HK-2 (cell line): Measurements from ENCODE around the gene TRIM8.
"Not testable (repeated sequence)": the region's sequence is repeated elsewhere in the genome, so short reads cannot be mapped to it uniquely, and the experiment has no call there.

Experiments
- DNase-seq: peaks from one replicate; pipeline ENCODE4 v3.0.0-alpha.2; 2018; ENCODE audit not compliant: unreplicated experiment

The TRIM8 gene

DNA sequence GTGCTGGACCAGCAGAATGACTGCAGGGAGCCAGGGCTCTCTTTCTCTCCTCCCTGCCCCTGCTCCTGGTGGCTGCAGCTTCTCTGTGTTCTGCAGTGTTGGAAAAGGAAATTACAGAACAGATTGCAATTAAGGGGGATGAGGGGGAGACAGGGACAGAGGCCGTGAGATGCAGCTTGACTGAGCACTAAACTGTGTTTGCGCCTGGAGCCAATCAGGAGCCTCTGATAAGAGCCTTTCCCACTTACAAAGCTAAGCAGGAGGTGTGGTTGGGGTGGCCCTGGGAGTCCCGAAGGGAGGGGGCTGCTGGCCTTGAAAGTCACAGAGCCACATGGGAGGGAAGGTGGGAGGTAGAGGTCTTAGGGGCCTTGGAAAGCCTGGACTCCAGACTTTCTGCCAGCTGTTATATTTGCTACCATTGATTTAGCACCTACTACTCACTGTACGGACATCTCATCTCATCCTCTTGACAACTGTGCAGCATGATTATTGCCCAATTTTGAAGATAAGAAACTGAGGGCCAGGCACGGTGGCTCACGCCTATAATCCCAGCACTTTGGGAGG is 26.7 kb downstream of the TRIM8 start:
- DNase-seq = no peak

DNA sequence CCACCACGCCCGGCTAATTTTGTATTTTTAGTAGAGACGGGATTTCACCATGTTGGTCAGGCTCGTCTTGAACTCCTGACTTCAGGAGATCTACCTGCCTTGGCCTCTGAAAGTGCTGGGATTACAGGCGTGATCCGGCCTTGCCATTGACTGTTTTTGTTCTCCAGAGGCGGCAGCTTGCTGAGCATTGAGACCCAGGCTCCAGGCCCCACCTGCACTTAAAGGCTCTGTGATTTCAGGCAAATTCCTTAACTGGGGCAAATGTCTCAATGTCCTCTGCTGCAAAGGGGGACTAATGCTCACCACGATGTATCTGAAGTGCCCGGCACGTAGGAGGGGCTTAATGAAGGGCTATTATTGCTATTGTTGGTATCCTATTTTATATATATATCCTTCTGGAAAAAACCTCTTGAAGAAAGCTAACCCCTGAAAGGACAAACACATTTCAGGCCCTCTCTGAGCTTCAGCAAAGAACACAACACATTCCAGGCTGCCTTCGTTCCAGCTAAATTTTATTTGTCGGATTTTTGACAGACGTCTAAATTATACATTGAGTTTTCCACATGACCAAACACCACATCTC is 29.0 kb downstream of the TRIM8 start:
- no peak for DNase-seq

DNA sequence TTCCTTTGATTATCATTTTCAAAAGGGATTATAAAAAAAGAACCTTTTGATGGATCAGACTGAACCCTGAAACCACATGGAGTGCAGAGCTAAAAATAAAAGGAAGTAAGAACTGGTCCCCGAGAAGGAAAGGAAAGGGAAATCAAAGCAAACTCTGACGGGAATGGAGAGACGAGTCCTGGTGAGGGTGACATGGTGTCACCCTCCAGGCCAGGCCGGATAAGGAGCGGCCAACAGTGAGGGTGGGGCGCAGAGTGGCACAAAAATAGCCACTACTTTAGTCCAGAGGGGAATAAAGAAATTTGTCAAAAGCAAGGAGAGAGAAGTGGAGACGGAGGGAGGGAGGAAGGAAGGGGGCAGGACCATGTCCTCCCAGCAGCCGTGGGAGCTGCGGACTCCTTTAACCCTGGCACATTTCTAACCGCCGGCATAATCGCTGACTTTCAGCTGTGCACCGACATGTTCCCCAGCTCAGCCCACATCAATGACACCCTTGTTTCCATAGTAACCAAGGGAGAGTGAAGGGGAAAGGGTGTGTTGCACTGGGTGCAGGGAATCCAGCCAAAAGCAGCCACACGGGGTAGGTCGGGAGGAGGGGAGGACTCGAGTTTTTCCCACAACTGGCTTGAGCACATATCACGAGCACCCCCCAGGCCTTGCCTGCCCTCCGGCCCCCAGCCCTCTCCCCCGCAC is 29.7 kb downstream of the TRIM8 start:
- DNase-seq = no peak

DNA sequence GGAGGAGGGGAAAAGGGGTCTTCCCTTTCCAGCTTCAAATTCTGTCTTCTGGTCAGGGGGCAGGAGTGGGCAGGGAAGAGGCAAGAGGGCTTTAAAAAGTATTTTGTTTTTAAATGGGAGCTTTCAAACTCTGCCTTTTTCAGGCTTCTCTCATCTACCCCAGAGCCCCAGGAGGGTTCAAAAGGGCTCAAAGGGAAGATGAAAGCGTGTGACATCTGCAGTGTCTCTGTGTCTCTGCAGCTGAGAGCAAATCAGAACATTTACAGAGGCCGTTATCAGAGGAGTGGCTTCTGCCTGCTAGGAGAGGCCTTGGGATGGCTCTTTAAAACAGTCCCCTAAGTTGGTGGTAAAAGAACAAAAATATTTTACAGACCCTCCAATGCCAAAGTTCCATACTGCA is 30.3 kb downstream of the TRIM8 start:
- no peak for DNase-seq

DNA sequence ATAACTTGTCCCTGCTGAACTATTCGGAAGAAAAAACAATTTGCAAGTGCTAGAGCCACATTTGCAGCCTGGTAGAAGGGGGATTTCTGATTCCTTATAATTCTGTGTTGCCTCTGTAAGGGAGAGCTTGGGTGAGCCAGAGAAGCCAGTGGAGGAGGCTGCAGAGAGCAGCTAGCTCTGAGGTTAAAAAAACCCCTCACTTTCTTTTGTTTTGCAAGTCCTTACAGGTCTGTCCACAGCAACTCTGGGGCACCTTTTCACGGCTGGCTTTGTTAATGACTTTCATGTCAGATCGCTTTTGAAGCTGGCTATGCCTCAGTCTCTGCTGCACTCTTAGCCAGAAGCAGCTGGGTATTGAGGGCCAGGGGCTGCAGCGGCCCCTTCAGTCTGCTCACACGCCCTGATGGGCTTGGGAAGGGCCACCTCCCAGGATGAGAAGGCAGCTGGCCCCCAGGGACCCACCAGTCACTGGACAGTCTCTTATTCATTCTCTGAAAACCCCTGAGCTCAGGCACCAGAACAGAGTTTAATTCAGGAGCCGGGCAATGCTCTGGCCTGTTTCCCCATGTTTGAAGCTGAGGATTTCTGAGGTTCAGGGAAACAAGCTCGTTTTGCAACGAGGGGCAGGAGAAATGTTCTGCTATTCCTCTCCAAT is 30.9 kb downstream of the TRIM8 start:
- no peak for DNase-seq

DNA sequence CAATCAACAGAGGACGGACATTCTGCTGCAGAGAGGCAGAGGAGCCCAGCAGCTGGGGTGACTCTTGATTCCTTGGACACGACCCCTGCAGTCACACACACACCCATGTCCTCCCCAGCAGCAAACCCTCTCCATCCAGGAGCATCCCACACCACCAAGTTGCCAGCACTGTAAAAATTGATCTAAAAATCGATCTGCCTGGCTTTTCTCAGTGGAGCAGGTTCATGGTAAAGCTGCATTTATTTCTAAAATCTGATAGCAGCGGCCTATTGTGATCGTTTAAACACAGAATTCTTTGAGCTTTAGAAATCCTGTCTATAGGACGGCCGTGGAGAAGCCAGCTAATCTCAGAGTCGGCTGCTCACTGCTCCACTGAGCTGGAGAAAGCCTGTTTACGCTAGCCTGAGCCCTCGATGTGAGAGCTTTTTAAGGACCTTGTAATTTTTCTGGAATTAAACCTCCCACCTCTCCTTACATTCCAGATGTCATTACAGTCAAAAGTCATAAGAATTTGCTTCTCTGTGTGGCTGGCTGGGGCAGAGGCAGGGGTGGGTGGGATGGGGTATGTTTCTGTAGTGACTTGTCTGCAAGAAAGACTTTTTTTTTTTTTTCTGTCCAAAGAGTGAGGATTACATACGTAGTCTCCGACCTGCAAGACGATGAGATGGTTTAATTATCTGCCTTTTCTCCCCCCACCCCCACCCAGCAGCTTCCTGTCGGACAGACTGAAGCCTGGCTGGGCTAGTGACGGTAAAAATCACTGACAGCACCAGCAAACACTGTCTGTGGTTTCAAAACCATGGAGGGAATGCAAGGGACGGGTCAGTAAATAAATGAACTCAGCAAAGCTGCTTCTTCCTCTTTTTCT is 31.6 kb downstream of the TRIM8 start:
- peak; percentile 91 for DNase-seq

DNA sequence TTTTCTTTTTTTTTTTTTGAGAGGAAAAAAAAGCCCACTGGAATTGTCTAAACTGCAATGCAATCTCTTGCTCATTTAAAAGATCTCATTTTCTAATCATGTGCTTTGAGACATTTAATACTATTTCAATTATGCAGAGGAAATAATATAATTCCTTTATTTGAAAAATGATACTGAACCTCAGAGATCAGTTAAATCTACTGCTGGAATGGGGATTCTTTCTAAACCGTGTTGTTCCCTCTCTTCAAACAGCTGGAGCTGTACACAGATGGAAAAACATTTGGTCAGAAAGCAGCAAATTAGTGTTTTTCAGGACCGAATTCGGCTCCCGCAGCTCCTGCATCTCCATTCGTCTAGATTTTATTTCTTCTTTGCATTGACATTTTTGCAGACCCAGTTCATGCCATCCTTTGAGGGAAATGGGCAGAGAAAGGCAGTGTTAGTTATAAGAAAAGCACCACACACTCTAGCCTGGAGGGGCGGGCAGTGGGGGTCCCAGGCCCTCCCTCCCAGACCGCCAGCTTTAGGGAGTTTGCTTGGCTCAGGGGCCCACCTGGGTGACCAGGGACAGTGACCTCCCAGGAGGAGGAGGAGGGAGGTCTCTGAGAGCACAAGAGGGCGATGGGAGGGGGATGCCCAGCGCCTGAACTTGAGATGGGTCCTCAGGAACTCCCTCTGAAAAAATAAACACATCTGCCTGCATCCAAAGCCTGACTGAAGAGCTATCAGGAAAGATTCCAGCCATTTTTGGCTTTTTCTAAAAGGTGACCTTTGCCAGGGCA is 32.4 kb downstream of the TRIM8 start:
- no peak for DNase-seq

DNA sequence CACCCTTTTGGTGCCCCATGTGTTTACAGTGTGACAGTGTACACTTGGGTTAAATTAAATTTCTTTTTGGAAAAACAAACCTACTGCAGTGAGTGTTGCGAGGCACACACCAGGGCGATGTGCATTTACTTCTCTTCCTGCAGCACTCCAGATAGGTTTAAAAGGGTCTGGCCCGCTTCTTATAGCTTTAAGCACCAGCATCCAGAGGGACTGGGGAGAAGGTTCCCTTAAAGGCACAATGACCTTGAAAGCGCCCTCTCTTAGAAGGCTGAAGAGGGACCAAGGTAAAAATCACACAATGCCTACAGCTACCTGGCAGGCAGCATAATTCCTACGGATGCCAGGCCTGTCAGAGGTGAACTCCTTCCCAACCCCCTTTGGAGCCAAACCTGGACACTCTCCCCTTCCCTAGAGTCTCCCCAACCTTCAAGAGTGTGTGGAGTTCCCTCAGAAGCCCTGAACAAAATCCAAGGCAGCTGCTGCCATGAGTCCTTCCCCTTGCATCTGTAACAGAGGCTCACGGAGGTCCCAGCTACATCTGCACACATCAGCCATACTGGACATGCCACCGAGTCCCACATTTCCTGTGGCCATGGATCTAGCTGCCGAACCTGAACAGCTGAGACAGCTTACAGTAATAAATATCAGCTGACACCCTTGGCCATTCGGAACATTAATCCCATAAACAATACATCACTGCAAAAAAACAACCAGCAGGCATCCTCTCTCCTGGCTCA is 33.2 kb downstream of the TRIM8 start:
- DNase-seq = no peak

DNA sequence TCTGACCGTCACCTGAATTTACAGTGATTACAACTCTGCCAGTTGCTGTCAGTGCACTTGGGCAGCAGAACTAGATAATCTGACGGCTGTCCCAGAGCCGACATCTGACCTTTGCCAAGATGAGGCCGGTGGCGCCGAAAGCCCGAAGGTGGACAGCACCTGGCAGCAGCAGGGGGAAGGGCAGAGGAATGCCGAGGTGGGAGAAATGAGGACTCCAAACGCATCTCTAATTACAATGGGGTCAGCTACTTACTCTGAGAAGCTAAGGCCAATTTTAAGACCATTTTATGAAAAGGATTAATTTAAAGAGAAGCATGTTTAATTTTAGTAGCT is 33.8 kb downstream of the TRIM8 start:
- DNase-seq = no peak

DNA sequence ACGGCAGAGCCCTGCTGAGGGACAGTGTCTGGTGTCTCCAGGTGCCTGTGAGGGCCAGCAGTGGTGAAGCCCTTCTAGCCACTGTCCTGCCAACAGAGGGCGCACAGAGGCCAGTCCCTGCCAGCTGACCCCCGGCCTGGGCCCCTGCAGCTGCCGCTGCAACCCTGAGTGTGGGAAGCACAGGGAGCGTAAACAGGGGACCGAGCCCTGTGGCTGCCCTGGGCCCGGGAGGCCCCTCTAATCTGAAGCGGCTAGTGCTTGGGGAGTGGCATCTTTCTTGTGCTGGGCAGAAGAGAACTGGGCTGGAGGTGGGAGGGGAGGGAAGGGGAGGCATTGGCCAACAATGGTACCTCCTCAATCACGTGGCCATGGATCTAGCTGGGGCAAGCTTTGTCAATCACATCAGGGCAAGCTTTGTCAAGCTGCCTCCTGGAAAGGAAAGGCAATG is 34.6 kb downstream of the TRIM8 start:
- peak; percentile 84 for DNase-seq

DNA sequence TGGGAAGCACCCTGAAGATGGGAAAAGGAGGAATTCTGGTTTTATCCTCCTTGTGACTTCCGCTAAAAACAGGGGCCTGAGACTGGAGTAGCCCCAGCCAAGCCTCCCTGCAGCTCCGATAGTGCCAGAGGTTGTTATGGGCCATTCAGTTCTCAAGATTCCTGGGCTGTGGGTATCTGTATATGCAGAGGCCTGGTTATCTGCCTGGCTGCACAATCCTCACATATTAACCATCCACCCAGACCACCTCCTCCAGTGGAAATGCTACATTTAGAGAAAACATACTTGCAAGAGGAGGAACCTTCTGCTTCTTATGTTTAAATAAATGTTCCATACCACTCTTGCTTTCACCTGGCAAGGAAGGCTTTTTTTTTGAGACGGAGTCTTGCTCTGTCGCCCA is 35.3 kb downstream of the TRIM8 start:
- DNase-seq = no peak

DNA sequence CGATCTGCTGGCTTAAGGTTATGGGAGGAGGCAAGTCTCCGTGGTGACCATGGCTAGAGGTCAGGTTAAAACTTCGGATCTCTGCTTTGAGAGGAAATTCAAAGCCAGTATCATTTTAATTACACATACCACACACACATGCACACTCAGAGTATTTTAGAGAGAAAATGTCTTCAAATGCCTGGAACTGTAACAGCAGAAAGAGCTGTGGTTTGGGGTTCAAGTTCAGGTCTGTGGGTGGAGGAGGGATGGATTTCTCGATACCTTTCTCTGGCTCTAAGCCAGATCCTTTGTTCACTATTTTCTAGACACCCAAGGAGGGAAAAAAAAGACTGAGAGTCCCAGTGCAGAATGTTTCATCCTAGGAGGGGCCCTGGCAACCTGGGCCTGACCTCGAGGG is 37.4 kb downstream of the TRIM8 start:
- no peak for DNase-seq

DNA sequence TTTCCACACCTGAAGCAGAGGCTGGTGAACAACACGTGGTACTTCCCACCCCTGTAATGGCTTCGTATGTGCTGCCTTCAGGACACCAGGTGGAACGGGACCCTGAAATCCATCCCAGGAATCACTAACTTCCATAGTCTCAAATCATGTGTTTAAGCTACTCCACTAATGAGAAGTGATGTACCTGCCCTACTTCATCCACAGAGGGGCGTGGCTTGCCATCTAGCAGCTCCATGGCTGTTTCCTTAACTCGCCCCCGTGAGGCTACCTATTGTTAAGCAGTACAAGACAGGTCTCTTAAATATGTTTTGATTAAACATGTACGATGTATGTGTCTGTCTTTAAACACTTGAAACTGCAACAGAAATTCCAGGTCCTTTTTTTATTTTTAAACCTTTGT is 38.1 kb downstream of the TRIM8 start:
- no peak for DNase-seq

DNA sequence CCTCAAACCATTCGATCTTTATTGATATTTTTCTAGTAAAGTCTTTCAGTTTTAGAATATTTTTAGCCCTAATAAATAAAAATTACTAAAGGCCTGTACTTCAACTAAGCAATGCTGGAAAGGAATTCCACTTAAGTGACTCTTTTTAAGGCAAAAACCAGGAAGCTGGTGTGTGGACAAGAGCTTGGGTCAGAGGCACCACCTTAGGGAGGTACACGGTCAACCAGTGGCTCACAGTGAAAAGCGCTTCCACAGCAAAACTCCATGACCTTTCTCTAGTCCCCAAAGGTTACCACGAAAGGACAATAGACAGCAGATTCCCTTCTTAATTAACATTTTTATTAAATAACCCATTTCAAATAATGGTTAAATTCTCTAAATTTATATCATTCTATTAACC is 38.7 kb downstream of the TRIM8 start:
- no peak for DNase-seq

DNA sequence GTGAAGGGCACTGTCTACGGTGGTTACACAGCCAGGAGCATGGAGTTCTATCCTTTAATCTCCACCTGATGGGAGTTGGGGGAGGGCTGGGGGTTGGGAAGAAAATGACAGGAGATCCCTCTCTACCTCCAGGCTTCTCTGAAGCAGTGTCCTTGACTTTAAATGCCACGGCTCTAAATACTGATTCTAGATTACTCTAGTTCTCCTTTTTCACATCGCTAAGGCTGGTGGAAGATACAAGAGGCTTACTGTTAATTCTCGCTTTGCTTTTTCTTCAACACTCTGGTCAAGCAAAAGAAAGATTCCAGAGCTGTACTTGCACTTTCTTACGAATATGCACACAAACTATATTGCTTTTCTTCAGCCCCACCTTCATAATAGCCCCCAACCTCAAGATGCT is 39.5 kb downstream of the TRIM8 start:
- DNase-seq = no peak

DNA sequence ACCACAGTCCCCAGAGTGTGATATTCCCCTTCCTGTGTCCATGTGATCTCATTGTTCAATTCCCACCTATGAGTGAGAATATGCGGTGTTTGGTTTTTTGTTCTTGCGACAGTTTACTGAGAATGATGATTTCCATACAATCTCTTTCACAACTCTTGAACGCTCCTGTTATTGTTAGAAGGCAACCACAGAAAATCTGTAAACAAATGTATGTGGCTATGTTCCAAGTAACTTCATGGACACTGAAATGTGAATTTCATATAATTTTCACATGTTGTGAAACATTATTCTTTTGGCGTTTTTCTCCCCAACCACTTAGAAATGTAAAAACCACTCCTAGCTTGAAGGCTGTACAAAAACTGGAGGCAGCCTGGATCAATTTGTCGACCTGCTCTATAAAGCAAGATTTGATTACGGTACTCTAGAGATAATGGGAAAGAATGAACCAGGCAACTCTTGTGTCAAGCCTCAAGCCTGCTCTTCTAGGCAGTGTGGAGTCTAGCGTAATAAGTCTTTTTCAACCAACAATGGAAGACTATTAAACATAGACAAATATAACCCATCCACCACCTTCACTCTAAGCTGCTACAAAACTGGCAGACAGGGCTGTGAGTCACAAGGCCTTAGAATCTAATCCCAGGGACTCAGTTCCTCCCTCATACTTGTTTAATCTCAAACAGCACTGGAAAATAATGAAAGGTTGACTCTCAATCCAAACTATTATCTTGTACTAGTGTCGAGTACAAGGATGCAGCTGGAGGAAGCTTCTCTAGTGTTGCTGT is 47.2 kb downstream of the TRIM8 start:
- DNase-seq = no peak

DNA sequence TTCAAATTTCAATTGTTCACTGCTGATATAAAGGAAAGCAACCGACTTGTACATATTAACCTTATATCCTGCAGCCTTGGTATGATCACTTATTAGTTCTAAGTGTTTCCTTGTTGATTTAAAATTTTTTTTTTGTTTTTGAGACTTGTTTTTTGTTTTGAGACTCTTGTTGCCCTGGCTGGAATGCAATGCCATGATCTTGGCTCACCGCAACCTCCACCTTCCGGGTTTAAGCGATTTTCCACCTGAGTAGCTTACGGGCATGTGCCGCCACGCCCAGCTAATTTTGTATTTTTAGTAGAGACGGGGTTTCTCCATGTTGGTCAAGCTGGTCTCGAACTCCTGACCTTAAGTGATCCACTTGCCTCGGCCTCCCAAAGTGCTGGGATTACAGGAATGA is 51.1 kb downstream of the TRIM8 start:
- DNase-seq = not testable (repeated sequence)

DNA sequence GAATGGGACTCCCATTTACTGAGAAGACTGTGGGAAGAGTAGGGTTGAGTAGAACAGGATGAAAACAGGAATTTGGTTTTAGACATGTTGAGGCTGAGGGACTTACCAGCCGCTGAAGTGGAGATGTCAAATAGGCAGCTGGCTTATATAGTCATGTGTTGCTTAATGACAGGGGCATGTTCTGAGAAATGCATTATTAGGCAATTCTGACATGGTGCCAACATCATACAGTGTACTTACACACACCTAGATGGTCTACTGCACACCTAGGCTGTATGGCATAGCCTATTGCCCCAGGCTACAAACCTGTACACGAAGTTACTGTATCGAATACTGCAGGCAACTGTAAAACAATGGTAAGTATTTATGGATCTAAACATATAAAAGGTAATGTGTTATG is 52.5 kb downstream of the TRIM8 start:
- DNase-seq = no peak

DNA sequence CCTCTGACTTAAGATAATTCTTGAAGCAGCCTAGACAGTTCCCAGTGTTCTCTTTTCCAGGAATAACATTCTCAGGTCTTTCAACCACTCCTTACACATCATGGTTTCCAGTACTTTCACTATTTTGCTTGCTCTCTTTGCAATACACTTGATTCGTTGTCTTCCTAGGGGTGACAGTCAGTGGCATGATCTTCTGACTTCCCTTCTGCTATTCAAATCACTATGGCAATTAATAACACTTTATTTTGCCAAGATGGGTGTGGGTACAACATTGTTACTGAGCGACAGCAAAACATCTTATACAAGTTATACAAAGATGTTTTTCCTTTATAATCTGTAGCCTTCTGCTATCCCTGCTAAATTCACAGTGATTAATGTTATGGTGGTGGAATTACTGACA is 54.6 kb downstream of the TRIM8 start:
- no peak for DNase-seq

DNA sequence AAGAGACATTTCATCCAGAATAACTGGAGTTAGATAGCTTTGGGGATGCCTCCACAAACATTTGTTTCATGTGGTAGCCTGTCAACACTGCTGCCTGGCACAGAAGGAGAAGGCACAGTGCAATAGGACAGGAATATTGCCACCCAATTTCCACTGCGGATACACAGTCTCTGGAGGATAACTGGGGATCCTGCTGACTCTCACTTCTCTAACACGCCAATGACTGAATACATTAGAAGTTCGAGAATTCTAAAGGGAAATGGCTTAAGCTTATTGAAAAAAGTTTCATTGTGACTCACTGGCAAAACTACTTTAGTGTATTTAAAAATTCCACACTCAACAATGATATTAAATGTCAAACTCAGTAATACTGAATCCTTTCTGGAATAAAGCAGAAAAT is 57.0 kb downstream of the TRIM8 start:
- DNase-seq = no peak
